HS-27A (cell line): Measurements from ENCODE around the gene RBM33.

Experiments used
- DNase-seq: peaks from one replicate; pipeline ENCODE4 v3.0.0-alpha.2; 2012; ENCODE audit warnings: low read depth, missing footprints

RBM33 gene

GRCh38 chr7:155829796-155830470 is 185.5 kb downstream of the RBM33 start:
- DNase-seq, result no peak
